SK-N-MC (cell line): Measurements from ENCODE around the gene CPLX1.

Experiments used
- DNase-seq: peaks from one replicate; pipeline ENCODE4 v3.0.0-alpha.2; 2011; ENCODE audit warnings: low read depth, low spot score
- H3K27ac ChIP-seq: fragments of 200-600 bp; sonication (generic); 2 replicates; pipeline ENCODE4 v1.5.1; 2016; ENCODE audit warnings: mixed run types
- H3K36me3 ChIP-seq: fragments of 200-600 bp; sonication (generic); 2 replicates; pipeline ENCODE4 v1.6.1; 2017; ENCODE audit warnings: antibody characterized with exemption, low read length, mixed read lengths; ENCODE audit not compliant: insufficient read depth
- H3K4me3 ChIP-seq: fragments of 200-600 bp; sonication (generic); 2 replicates; pipeline ENCODE4 v1.5.1; 2016
- H3K9ac ChIP-seq: fragments of 200-600 bp; sonication (generic); 2 replicates; pipeline ENCODE4 v1.8.0; 2017; ENCODE audit warnings: mixed run types, mixed read lengths; ENCODE audit not compliant: insufficient read length
- H3K9me3 ChIP-seq: fragments of 200-600 bp; sonication (generic); 2 replicates; pipeline ENCODE4 v1.6.1; 2017; ENCODE audit warnings: low read depth, mild to moderate bottlenecking, antibody characterized with exemption, low read length, moderate library complexity, mixed read lengths
- EZH2 ChIP-seq: fragments of 200-600 bp; sonication (generic); IDR thresholded peaks from one replicate; pipeline ENCODE4 v1.6.1; 2017; ENCODE audit warnings: antibody characterized with exemption
- FOXP2 ChIP-seq: optimal IDR thresholded peaks from 2 replicates; pipeline ENCODE3; 2011; ENCODE audit warnings: mild to moderate bottlenecking, moderate library complexity; ENCODE audit not compliant: insufficient read depth; ENCODE audit errors: extremely low read length, control extremely low read depth
- POLR2AphosphoS5 ChIP-seq: IDR thresholded peaks from 2 replicates; pipeline ENCODE4 v1.6.1; 2012; ENCODE audit warnings: mild to moderate bottlenecking, low read depth, low read length, borderline replicate concordance

The CPLX1 gene

DNA sequence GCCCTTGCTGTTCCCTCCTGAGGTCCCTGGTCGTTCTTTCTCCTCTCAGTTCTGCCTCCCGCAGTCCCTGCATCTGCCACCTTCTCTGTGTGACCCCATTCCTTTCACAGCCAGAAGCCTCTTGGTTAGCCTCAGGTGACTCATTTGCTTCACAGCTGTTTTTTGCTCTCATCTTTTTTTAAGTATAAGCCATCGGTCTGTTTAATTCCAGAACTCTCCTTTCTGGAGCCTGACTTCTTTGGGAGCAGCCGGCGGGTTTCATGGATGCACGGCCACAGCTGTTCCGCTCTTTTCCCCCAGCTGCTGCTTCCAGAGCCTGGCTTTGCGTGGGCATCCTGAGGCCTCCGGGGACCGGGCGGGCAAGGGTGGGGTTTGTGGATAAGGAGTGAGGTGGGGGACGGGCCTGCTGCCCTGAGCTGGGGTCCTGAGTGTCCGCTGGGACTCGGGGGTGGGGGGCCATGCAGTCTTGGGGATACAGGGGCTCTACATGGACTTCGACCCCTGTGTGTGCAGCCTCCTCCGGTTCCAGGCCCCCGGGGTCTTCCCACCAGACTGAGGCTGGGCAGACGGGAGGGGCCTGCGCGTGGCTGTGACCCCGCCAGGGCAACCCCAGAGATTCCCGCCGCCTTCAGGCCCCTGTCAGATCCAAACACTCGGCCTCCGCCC is 73.6 kb downstream of the CPLX1 start:
- Histone ChIP-seq H3K27ac (no peak overlapping the region), H3K9me3 (no peaks in the 10 kb centered on the region), H3K4me3 (no peak overlapping the region), H3K36me3 (peaks cover 78% of the 10 kb centered on the region), H3K9ac (no peak overlapping the region)
- no peak for DNase-seq
- TF ChIP-seq FOXP2 (no peak), EZH2 (no peak), POLR2AphosphoS5 (no peak)

DNA sequence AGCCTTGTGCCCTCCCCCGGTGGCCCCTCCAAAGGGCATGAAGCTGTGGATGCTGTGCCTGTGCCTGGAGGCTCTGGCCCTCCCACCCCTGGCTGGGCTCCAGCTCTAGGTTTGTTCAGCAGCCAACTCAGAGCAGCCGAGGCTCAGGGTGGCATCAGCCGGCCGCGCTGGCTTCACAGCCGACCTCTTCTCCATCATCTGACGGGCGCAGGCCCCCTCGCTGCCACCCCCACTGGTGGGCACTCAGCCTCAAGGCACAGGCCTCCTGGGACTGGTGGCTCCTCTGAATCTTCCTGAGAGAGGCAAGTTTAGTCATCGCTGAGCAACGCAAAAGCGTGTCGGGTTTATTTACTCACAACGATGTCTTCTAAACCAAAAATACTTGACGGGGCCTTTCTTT is 74.3 kb downstream of the CPLX1 start:
- DNase-seq, result no peak
- Histone ChIP-seq H3K27ac (no peak overlapping the region), H3K9ac (no peak overlapping the region), H3K9me3 (no peaks in the 10 kb centered on the region), H3K36me3 (peaks cover 71% of the 10 kb centered on the region), H3K4me3 (no peak overlapping the region)
- TF ChIP-seq EZH2, result no peak
- TF ChIP-seq POLR2AphosphoS5, result no peak
- TF ChIP-seq FOXP2, result no peak

DNA sequence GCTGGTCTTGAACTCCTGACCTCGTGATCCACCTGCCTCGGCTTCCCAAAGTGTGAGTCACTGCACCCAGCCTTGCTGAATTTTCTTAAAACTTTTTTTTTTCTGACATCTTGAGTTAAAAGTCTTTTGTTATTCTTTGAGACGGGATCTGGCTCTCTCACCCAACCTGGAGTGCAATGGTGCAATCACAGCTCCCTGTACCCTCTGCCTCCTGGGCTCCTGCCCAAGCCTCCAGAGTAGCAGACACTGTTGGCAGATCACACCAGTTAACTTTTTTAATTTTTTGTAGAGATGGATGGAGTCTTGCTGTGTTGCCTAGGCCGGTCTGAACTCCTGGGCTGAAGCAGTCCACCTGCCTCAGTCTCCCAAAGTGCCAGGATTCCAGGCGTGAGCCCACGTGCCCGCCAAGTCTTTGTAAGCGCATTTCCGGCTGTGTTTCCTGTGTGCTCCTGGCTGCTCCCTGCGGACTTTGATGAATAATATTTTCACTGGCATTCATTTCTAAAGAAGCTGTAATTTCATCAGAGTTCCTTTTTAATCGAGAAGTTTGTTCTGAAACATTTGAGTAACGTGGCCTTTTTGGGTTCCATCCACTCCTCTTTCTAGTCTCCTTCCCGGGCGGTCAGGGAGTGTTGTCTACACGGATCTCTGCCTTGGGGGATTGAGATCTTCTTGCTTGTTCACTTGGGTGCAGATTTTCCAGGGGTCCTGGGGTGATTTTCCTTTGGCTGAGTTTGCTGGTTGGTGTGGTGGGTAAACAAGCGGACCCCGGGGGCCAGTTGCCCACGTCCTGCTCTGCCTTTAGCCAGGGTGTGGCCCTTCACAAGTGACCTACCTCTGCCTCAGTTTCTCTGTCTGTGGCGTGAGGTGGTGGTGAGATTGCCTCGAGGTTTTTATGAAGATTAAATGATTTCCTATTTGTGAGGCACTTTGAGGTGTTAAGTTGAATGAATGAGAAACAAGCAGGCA is 75.9 kb downstream of the CPLX1 start:
- Histone ChIP-seq H3K36me3 (peaks cover 55% of the 10 kb centered on the region), H3K27ac (peak overlapping the region; percentile 96)
- no peak for TF ChIP-seq EZH2
- TF ChIP-seq FOXP2, result no peak
- no peak for TF ChIP-seq POLR2AphosphoS5

DNA sequence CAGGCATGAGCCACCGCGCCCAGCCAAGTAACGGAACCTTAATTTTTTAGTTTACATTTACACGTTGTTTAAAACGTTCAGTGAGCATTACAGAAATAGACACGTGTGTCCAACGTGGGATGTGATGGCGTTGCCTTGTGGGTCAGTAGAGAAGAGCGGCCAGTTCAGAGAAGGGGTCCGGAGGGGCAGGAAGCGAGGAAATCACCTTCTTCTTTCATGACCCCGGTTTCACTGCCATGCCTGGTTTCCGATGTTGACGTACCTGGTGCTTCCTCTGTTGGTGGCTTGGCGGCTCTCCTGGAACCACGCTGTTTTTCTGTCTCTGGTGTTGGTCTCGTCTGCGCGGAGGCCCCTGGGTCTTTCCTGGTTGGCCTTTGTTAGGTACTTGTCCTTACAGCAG is 77.5 kb downstream of the CPLX1 start:
- H3K27ac ChIP-seq, result peak overlapping the region; percentile 67; the same call in 1 of the 2 replicates
- peaks cover 42% of the 10 kb centered on the region for H3K36me3 ChIP-seq

More for the DNA sequence above, 75.9 kb downstream of the CPLX1 start:
- DNase-seq, result peak; percentile 28
- peak overlapping the region; percentile 47 for H3K4me3 ChIP-seq
- H3K9me3 ChIP-seq, result no peaks in the 10 kb centered on the region
- peak overlapping the region; percentile 58 for H3K9ac ChIP-seq

DNA sequence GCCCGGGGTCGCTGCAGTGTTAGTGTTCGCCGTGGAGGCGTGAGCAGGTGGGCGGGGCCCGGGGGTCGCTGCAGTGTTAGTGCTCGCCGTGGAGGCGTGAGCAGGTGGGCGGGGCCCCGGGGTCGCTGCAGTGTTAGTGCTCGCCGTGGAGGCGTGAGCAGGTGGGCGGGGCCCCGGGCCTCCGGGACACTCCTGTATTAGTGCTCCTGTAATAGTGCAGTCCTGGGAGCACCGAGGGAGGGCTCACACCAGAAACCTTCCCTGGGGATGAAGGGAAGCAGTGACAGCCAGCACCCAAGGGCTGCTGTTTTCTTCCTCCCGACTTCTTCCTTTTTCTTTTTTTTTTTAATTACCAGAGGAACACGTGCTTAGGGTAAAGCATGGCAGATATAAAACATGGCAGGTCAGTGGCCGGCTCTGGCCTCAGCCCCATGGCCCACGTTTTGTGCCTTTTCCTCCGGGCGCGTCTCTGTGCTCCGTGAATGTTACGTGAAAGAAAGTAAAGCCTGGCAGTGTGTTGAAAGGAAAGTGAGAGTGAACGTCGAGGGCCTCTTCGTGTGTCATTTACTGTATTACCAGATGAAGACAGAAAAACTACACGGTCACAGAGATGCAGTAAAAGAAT is 78.3 kb downstream of the CPLX1 start:
- H3K27ac ChIP-seq, result no peak overlapping the region
- no peaks in the 10 kb centered on the region for H3K9me3 ChIP-seq
- no peak for DNase-seq
- no peak overlapping the region for H3K9ac ChIP-seq
- no peak overlapping the region for H3K4me3 ChIP-seq
- TF ChIP-seq FOXP2 (no peak), EZH2 (no peak), POLR2AphosphoS5 (no peak)
- H3K36me3 ChIP-seq, result peaks cover 34% of the 10 kb centered on the region

More for the DNA sequence above, 77.5 kb downstream of the CPLX1 start:
- Histone ChIP-seq H3K9ac (no peak overlapping the region), H3K9me3 (no peaks in the 10 kb centered on the region), H3K4me3 (no peak overlapping the region)
- DNase-seq, result no peak
- TF ChIP-seq POLR2AphosphoS5 (no peak), FOXP2 (no peak), EZH2 (no peak)

DNA sequence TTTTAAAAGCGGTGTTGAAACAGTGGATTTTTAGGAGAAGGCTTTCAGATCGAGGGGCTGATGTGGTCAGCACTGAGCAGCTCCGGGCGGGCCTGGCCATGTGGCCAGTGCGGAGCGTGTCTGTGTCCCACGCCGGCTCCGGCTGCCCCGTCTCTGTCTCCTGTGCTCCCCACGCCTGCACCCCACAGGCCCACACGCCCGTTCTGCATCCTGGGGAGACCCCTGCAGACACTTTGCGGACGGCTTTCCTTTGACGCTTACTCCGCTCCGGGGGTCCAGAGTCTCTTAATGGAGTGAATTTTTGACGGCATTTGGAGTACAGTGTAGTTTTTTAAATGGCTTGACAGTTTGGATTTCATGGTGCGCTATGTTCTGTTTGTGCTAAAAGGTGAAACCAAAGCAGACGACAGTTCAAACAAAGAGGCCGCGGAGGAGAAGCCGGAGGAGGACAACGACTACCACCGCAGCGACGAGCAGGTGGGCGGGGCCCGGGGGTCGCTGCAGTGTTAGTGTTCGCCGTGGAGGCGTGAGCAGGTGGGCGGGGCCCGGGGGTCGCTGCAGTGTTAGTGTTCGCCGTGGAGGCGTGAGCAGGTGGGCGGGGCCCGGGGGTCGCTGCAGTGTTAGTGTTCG is 81.6 kb downstream of the CPLX1 start:
- Histone ChIP-seq H3K9ac (no peak overlapping the region), H3K27ac (peak overlapping the region; percentile 48), H3K4me3 (no peak overlapping the region), H3K36me3 (peaks cover 24% of the 10 kb centered on the region), H3K9me3 (no peaks in the 10 kb centered on the region)
- TF ChIP-seq EZH2, result no peak
- TF ChIP-seq POLR2AphosphoS5, result no peak
- TF ChIP-seq FOXP2, result no peak
- no peak for DNase-seq

DNA sequence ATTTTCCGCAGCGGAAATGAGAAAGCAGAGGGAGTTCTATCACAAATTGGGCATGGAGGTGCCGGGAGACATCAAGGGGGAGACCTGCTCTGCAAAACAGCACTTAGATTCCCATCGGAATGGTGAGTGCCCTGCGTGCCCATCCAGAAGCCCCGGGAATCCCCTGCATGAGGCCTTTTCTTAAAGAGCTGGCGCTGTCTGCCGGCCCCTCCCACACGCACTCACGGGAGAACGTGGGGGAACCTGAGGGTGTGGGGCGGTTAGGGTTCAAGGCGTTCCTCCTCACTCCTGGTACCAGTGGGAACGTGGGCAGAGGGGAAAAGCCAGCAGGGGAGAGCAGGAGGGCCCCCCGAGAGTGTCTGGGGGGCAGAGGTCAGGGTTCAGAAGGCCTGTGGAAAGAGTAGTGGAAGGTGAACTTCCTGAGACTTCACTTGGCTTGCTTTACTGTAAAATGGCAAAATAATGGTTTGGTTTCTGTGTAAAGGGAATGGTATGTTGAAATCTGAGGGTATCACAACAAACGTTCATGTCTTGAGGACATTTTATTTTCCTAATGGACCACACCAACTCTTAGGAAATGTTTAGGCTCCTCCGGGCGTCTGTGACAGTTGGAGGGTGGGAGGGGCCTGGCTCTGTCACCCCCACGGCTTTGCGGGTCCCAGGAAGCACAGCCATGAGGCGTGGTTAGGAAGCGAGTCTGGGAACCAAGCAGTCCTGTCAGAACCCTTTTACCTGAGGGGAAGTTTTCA is 82.3 kb downstream of the CPLX1 start:
- Histone ChIP-seq H3K9me3 (no peaks in the 10 kb centered on the region), H3K36me3 (peaks cover 27% of the 10 kb centered on the region), H3K9ac (no peak overlapping the region), H3K27ac (peak overlapping the region; percentile 48), H3K4me3 (no peak overlapping the region)
- no peak for DNase-seq
- no peak for TF ChIP-seq POLR2AphosphoS5
- TF ChIP-seq FOXP2, result no peak
- TF ChIP-seq EZH2, result no peak
